Stomach smooth muscle (tissue), 2 donors: ENCODE data around the gene KDELR1.

Experiments
- H3K27ac ChIP-seq: one replicate; pipeline ENCODE4 v1.7.0; 2013; ENCODE audit warnings: mild to moderate bottlenecking, low read length, inconsistent platforms
- H3K27me3 ChIP-seq, 2 donors: one replicate each; pipeline ENCODE4 v1.7.0; 2013; ENCODE audit warnings: low read length in 2 of 2; ENCODE audit not compliant: insufficient read depth in 2 of 2, control insufficient read depth in 1 of 2
- H3K36me3 ChIP-seq, 2 donors: one replicate each; pipeline ENCODE4 v1.7.0; 2013; ENCODE audit warnings: low read length in 2 of 2; ENCODE audit not compliant: control insufficient read depth in 2 of 2, insufficient read depth in 2 of 2
- H3K4me1 ChIP-seq: one replicate; pipeline ENCODE4 v1.7.0; 2013; ENCODE audit warnings: low read length; ENCODE audit not compliant: control insufficient read depth, insufficient read depth
- H3K4me3 ChIP-seq, 2 donors: one replicate each; pipeline ENCODE4 v1.7.0; 2013; ENCODE audit warnings: low read length in 2 of 2
- H3K9ac ChIP-seq, 2 donors: one replicate each; pipeline ENCODE4 v1.7.0; 2013; ENCODE audit warnings: low read length in 2 of 2, mild to moderate bottlenecking in 1 of 2
- H3K9me3 ChIP-seq, 2 donors: one replicate each; pipeline ENCODE4 v1.7.0; 2013; ENCODE audit warnings: low read length in 2 of 2; ENCODE audit not compliant: control insufficient read depth in 2 of 2
- donor health status: healthy.
- donor health status: Pancreatic carcinoma.

The KDELR1 gene

DNA sequence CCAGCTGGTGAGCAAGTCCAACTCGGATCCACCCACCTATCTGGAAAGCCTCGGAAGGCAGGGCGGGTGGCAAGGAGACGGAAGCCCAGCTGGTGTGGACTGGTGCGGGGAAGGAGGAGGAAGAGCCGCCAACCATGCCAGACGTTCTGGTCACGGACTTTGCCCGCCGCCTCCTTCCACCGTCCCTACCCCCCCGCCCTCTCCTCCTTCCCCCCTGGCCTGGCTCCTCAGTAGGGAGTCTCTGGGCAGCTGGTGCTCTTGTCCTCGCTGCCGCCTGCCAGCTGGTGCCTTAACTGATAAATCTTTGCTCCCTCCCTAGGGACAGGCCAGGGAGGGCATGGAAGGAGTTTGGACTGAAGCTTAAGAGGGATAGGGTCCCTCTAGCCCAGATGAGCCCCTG is 22.4 kb downstream of the KDELR1 start:
- no peak overlapping the region for H3K9ac ChIP-seq

GRCh38 chr19:48367855-48368254 is 23.5 kb downstream of the KDELR1 start:
- H3K36me3 ChIP-seq, result no peaks in the 10 kb centered on the region
- no peak overlapping the region for H3K27ac ChIP-seq
- H3K4me1 ChIP-seq, result peaks cover 13% of the 10 kb centered on the region
- H3K4me3 ChIP-seq, result no peak overlapping the region
- H3K9ac ChIP-seq, result no peak overlapping the region
- no peaks in the 10 kb centered on the region for H3K9me3 ChIP-seq
- H3K27me3 ChIP-seq, result no peaks in the 10 kb centered on the region

More for the DNA sequence above, 22.4 kb downstream of the KDELR1 start:
- Histone ChIP-seq H3K36me3 (no peaks in the 10 kb centered on the region), H3K9me3 (no peaks in the 10 kb centered on the region), H3K4me3 (no peak overlapping the region), H3K27me3 (no peaks in the 10 kb centered on the region), H3K27ac (no peak overlapping the region), H3K4me1 (peaks cover 6% of the 10 kb centered on the region)

- Histone ChIP-seq H3K9ac (no peak overlapping the region), H3K4me1 (peaks cover 13% of the 10 kb centered on the region), H3K9me3 (no peaks in the 10 kb centered on the region), H3K27me3 (no peaks in the 10 kb centered on the region), H3K27ac (no peak overlapping the region), H3K36me3 (no peaks in the 10 kb centered on the region), H3K4me3 (no peak overlapping the region)
Observed at GRCh38 chr19:48365602-48366001, 25.7 kb downstream of the KDELR1 start.

- no peaks in the 10 kb centered on the region for H3K9me3 ChIP-seq
- H3K9ac ChIP-seq, result no peak overlapping the region
- peaks cover 0 to 2% of the 10 kb centered on the region in 2 donors for H3K36me3 ChIP-seq
- peak overlapping the region; percentile 52 to 93 for H3K4me3 ChIP-seq
- H3K27ac ChIP-seq, result peak overlapping the region; percentile 46
- no peaks in the 10 kb centered on the region for H3K27me3 ChIP-seq
- peaks cover 13% of the 10 kb centered on the region for H3K4me1 ChIP-seq
Observed at GRCh38 chr19:48364598-48365348, 26.6 kb downstream of the KDELR1 start.

GRCh38 chr19:48363810-48364597 is 27.3 kb downstream of the KDELR1 start, which contains the start of the genes SYNGR4 and TMEM143:
SYNGR4 (plus strand) TSS chr19:48364367; CDS start chr19:48365843, 1,476 bp downstream.
TMEM143 (minus strand) TSS chr19:48363940; CDS start chr19:48363920, 20 bp downstream.
- Histone ChIP-seq H3K27me3 (no peaks in the 10 kb centered on the region), H3K9ac (peak within 1 kb of the TSS; percentile 93 to 98), H3K4me3 (peak within 1 kb of the TSS; percentile 87 to 93), H3K4me1 (peaks cover 13% of the 10 kb centered on the region), H3K27ac (peak within 1 kb of the TSS; percentile 97), H3K9me3 (no peaks in the 10 kb centered on the region), H3K36me3 (peaks cover 0 to 2% of the 10 kb centered on the region in 2 donors)

- Histone ChIP-seq H3K9me3 (no peaks in the 10 kb centered on the region), H3K27me3 (no peaks in the 10 kb centered on the region), H3K27ac (peak overlapping the region; percentile 97), H3K4me3 (peak overlapping the region; percentile 87 to 93), H3K36me3 (peaks cover under 1 to 2% of the 10 kb centered on the region in 2 donors), H3K9ac (peak overlapping the region; percentile 93 to 98), H3K4me1 (peaks cover 13% of the 10 kb centered on the region)
Observed at GRCh38 chr19:48363500-48363809, 27.9 kb downstream of the KDELR1 start.

GRCh38 chr19:48362716-48363499 is 28.4 kb downstream of the KDELR1 start:
- Histone ChIP-seq H3K27ac (peak overlapping the region; percentile 97), H3K9me3 (no peaks in the 10 kb centered on the region), H3K36me3 (peaks cover 2% of the 10 kb centered on the region in 2 donors), H3K4me1 (peaks cover 13% of the 10 kb centered on the region), H3K4me3 (peak overlapping the region; percentile 87 to 93), H3K9ac (peak overlapping the region; percentile 93 to 98), H3K27me3 (no peaks in the 10 kb centered on the region)

DNA sequence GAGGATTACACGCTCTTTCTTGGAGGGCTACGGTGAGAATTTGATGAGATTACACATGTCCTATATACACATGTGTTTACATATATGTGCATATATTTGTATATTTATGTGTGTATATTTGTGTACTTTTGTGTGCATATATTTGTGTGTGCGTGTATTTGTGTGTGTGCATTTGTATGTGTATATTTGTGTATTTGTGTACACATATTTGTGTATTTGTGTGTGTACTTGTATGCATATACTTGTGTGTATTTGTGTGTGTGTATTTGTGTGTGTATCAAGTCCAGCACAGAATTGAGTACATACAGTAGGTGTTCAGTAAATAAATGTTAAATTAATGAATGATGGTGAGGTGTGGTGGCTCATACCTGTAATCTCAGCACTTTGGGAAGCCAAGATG is 29.4 kb downstream of the KDELR1 start:
- no peaks in the 10 kb centered on the region for H3K9me3 ChIP-seq
- H3K36me3 ChIP-seq, result peaks cover 2% of the 10 kb centered on the region in 2 donors
- H3K9ac ChIP-seq, result no peak overlapping the region

DNA sequence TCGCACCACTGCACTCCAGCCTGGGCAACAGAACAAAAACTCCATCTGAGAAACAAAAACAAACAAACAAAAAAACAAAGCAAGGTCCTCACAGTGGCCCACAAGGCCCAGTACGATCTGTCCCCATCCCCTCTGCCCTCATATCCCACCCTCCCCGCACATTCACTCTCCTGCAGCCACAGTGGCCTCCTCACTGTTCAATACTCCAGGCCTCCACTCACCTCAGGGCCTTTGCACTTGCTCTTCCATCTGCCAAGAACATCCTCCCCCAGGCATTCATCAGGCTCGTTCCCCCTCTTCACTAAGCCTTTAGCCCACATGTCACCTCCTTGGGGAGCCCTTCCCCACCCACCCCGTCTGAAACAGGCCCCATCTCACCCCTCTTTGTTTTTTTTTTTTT is 32.2 kb downstream of the KDELR1 start:
- Histone ChIP-seq H3K4me1 (peaks cover 7% of the 10 kb centered on the region), H3K9me3 (no peaks in the 10 kb centered on the region), H3K27me3 (no peaks in the 10 kb centered on the region), H3K27ac (no peak overlapping the region), H3K4me3 (no peak overlapping the region), H3K36me3 (peaks cover 2% of the 10 kb centered on the region in 2 donors), H3K9ac (no peak overlapping the region)

More for the DNA sequence above, 29.4 kb downstream of the KDELR1 start:
- H3K4me1 ChIP-seq, result peaks cover 13% of the 10 kb centered on the region
- H3K27ac ChIP-seq, result no peak overlapping the region
- no peak overlapping the region for H3K4me3 ChIP-seq
- no peaks in the 10 kb centered on the region for H3K27me3 ChIP-seq

DNA sequence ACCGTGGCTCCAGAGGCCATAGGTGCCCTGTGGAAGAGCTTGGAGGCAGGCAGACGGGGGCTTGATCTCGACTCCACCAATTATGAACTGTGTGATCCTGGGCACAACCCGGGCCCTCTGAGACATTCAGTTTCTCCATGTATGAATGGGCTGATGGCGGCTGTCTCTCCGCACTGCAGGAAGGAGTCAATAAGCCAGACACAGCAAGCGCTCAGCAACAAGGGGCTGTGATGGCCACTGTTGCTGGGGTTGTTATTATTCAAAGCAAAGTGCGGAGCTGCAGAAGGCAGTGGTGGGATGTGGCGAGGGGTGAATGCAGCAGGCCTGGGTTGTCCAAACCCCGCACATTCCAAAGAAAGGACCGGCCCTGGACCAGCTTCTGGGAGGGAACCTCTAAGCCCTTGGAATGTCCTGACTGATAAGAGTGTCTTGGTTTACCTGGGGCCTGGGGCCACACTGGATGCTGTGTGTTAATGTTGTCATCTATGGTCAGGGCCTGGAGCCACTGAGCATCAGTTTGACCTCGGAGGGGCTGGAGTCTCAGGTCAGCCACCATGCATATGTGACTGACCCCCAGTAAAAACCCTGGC is 35.9 kb downstream of the KDELR1 start:
- Histone ChIP-seq H3K27me3 (no peaks in the 10 kb centered on the region), H3K4me3 (no peak overlapping the region), H3K27ac (no peak overlapping the region), H3K9me3 (no peaks in the 10 kb centered on the region), H3K4me1 (no peaks in the 10 kb centered on the region), H3K36me3 (peaks cover 2% of the 10 kb centered on the region in 2 donors), H3K9ac (no peak overlapping the region)
